Body of pancreas (tissue), 4 donors: ENCODE data around the gene GDPD5. TPM values are rescaled to one million over a fixed set of nuclear protein-coding genes. Genes with fewer than 3 reads are reported as not detected.
A peak's percentile ranks its signal among the peaks of the same experiment; 100 is the strongest.

ENCODE experiments used
- ATAC-seq: fragments of 150-250 bp; one replicate; pipeline ENCODE4 v1.9.1; 2016
- DNase-seq, 4 donors: peaks; one replicate each; pipeline ENCODE4 v3.0.0-alpha.2; 2019
- H3K27ac ChIP-seq, 4 donors: fragments of 200-600 bp; sonication (generic); 1 replicate in 3 of 4; 2 replicates in 1 of 4; pipeline versions ENCODE4 v1.5.1 to v1.6.1; 2016 to 2019; ENCODE audit warnings: mild to moderate bottlenecking in 1 of 4, mixed read lengths in 1 of 4, moderate library complexity in 1 of 4
- H3K27me3 ChIP-seq, 2 donors: fragments of 200-600 bp; sonication (generic); one replicate each; pipeline ENCODE4 v1.6.0; 2016; ENCODE audit warnings: mild to moderate bottlenecking in 1 of 2
- H3K36me3 ChIP-seq, 2 donors: fragments of 200-600 bp; sonication (generic); replicated peaks in 1 of 2; 2 replicates each; pipeline ENCODE4 v1.5.1; 2016; ENCODE audit warnings: low read depth in 2 of 2; ENCODE audit not compliant: insufficient read depth in 1 of 2
- H3K4me1 ChIP-seq: fragments of 200-600 bp; sonication (generic); one replicate; pipeline ENCODE4 v1.6.0; 2016
- H3K4me3 ChIP-seq, 2 donors: fragments of 200-600 bp; sonication (generic); 1 replicate in 1 of 2; 2 replicates in 1 of 2; pipeline ENCODE4 v1.5.1; 2016 to 2019
- H3K9me3 ChIP-seq, 3 donors: fragments of 200-600 bp; sonication (generic); 1 replicate in 2 of 3; 2 replicates in 1 of 3; pipeline ENCODE4 v1.5.1; 2016
- CTCF ChIP-seq, 7 experiments: fragments of 450-650 bp in 4 of 7; fragments of 200-600 bp in 3 of 7; sonication (generic) in 3 of 7; IDR thresholded peaks; one replicate each; pipeline ENCODE4 v1.5.1; 2016 to 2019; ENCODE audit warnings: antibody characterized with exemption in 7 of 7
- POLR2A ChIP-seq, 3 donors: fragments of 450-650 bp; IDR thresholded peaks; one replicate each; pipeline ENCODE4 v1.6.1; 2016; ENCODE audit warnings: antibody characterized with exemption in 3 of 3, mild to moderate bottlenecking in 2 of 3
- WGBS, 2 donors: methylation state at CpG; one replicate each; pipeline ENCODE4 v1.1.5; 2017; 5-methylcytosine and 5-hydroxymethylcytosine counted together
- intact Hi-C: fragments of 100-400 bp; cut with DNase I; formaldehyde crosslinking; loops from one replicate; pipeline ENCODE4 v1.15.1; 2023
- total RNA-seq, 2 donors: library from RNA; depleted of rRNA; stranded (reverse); fragments of >200 nt; gene quantifications; one replicate each; pipeline ENCODE4 v1.1.0, GENCODE V29; 2016

Gene GDPD5
- total RNA-seq, 2 donors from 2014 or later = 29.6 to 73.2 TPM

- Histone ChIP-seq H3K9me3 (no peaks in the 10 kb centered on the region), H3K36me3 (no peaks in the 10 kb centered on the region), H3K27ac (no peak overlapping the region), H3K4me3 (no peak overlapping the region), H3K4me1 (peaks cover 4% of the 10 kb centered on the region), H3K27me3 (no peaks in the 10 kb centered on the region)
- intact Hi-C loops = no loop called here
- ATAC-seq (no peak), DNase-seq (no peak)
- no peak for TF ChIP-seq POLR2A (IDR thresholded peaks at IDR 0.05)
- TF ChIP-seq CTCF (IDR thresholded peaks at IDR 0.05) = no peak
- 87 to 94% methylated on average over 6 to 8 of the region's 8 CpGs for WGBS, 2 donors
These were observed 23.0 kb upstream of the GDPD5 start for GRCh38 chr11:75548595-75549272.

DNA sequence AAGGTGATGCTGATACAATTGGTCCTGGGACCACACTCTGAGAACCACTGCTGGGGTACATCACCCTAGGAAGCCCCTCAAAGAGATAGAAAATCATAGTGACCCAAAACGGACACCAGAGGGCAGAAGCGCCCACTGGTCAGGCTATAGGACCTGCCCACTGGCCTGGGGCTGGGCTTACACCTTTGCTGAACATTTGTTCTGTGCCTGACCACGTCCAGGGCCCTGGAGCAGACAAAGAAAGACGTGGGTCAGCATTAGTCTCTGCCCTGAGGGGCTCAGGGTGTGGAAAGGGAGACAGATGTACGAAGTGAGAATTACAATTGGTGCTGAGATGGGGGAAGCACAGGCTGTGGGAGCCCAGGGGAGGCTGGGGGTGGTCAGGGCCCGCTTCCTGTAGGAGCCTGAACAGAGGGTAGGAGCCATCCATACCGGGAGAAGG is 21.9 kb upstream of the GDPD5 start:
- Histone ChIP-seq H3K36me3 (no peaks in the 10 kb centered on the region), H3K9me3 (no peaks in the 10 kb centered on the region), H3K27me3 (no peaks in the 10 kb centered on the region), H3K4me1 (peaks cover 3% of the 10 kb centered on the region), H3K4me3 (no peak overlapping the region), H3K27ac (no peak overlapping the region)
- DNase-seq = peak; percentile 60 to 78 (median 72)
- peak; percentile 89 for ATAC-seq
- intact Hi-C loops = no loop called here
- TF ChIP-seq CTCF (IDR thresholded peaks at IDR 0.05) (peak; percentile 59 to 75 (median 69)), POLR2A (IDR thresholded peaks at IDR 0.05) (no peak)
- 20 to 30% methylated on average over 5 to 7 of the region's 7 CpGs for WGBS, 2 donors

GRCh38 chr11:75547177-75547576 is 21.4 kb upstream of the GDPD5 start:
- Histone ChIP-seq H3K4me3 (no peak overlapping the region), H3K27ac (no peak overlapping the region), H3K36me3 (no peaks in the 10 kb centered on the region), H3K4me1 (peaks cover 3% of the 10 kb centered on the region), H3K27me3 (no peaks in the 10 kb centered on the region), H3K9me3 (no peaks in the 10 kb centered on the region)
- no peak for TF ChIP-seq CTCF (IDR thresholded peaks at IDR 0.05)
- no peak for DNase-seq
- 93 to 100% methylated on average over 1 of the region's 1 CpG for WGBS, 2 donors
- no peak for ATAC-seq
- intact Hi-C loops = no loop called here

- TF ChIP-seq CTCF (IDR thresholded peaks at IDR 0.05) = no peak
- H3K27me3 ChIP-seq = no peaks in the 10 kb centered on the region
- ATAC-seq (no peak), DNase-seq (no peak)
- H3K4me1 ChIP-seq = peaks cover 3% of the 10 kb centered on the region
- no peaks in the 10 kb centered on the region for H3K36me3 ChIP-seq
- no peak overlapping the region for H3K4me3 ChIP-seq
- intact Hi-C loops = no loop called here
- 88 to 89% methylated on average over 6 of the region's 6 CpGs for WGBS, 2 donors
- H3K27ac ChIP-seq = no peak overlapping the region
- no peaks in the 10 kb centered on the region for H3K9me3 ChIP-seq
These were observed 18.1 kb upstream of the GDPD5 start for GRCh38 chr11:75543806-75544205.

- intact Hi-C loops = no loop called here
- no peak for ATAC-seq
- Histone ChIP-seq H3K27ac (no peak overlapping the region), H3K36me3 (no peaks in the 10 kb centered on the region), H3K4me1 (no peaks in the 10 kb centered on the region), H3K9me3 (no peaks in the 10 kb centered on the region), H3K4me3 (no peak overlapping the region), H3K27me3 (no peaks in the 10 kb centered on the region)
- TF ChIP-seq CTCF (IDR thresholded peaks at IDR 0.05) = no peak
- TF ChIP-seq POLR2A (IDR thresholded peaks at IDR 0.05) = no peak
- DNase-seq = no peak
- WGBS, 2 donors = 50 to 75% methylated on average over 1 of the region's 1 CpG
These were observed 16.3 kb upstream of the GDPD5 start for GRCh38 chr11:75542088-75542438.
